HuH-7 (cell line): ENCODE data around the gene PCDHGB1.
"Not testable (repeated sequence)": the region's sequence is repeated elsewhere in the genome, so short reads cannot be mapped to it uniquely, and the experiment has no call there.

ENCODE experiments used
- DNase-seq: peaks from one replicate; pipeline ENCODE4 v3.0.0; 2011; ENCODE audit warnings: low spot score

The PCDHGB1 gene

GRCh38 chr5:141349917-141350619 is at the start of gene PCDHGB1:
PCDHGB1 (plus strand) TSS chr5:141350099; CDS start chr5:141350261, 162 bp downstream.
- peak; percentile 87 for DNase-seq

GRCh38 chr5:141303756-141304155 is 46.1 kb upstream of the PCDHGB1 start, which contains the start of gene SLC25A2:
SLC25A2 (minus strand) TSS chr5:141304049; CDS start chr5:141303865, 184 bp downstream.
- DNase-seq = no peak

- no peak for DNase-seq
Measured at GRCh38 chr5:141306630-141307029, 43.3 kb upstream of the PCDHGB1 start.

GRCh38 chr5:141313711-141314110 is 36.2 kb upstream of the PCDHGB1 start:
- DNase-seq = no peak

- not testable (repeated sequence) for DNase-seq
Measured at GRCh38 chr5:141316963-141317362, 32.9 kb upstream of the PCDHGB1 start.

- DNase-seq = no peak
Measured at GRCh38 chr5:141319202-141319601, 30.7 kb upstream of the PCDHGB1 start.

- DNase-seq = no peak
Measured at GRCh38 chr5:141319699-141320098, 30.2 kb upstream of the PCDHGB1 start.

GRCh38 chr5:141320225-141321169 is 29.4 kb upstream of the PCDHGB1 start, which contains the start of gene TAF7:
TAF7 (minus strand) TSS chr5:141320784; CDS start chr5:141320044, 740 bp downstream.
- peak; percentile 83 for DNase-seq

- no peak for DNase-seq
Measured at GRCh38 chr5:141322261-141322660, 27.6 kb upstream of the PCDHGB1 start.

GRCh38 chr5:141326088-141326854 is 23.6 kb upstream of the PCDHGB1 start:
- DNase-seq = peak; percentile 64

- DNase-seq = no peak
Measured at GRCh38 chr5:141328231-141328630, 21.7 kb upstream of the PCDHGB1 start.

GRCh38 chr5:141330299-141331080 is 19.4 kb upstream of the PCDHGB1 start, which contains the start of gene PCDHGA1:
PCDHGA1 (plus strand) TSS chr5:141330514.
- DNase-seq = peak; percentile 42

GRCh38 chr5:141332571-141332970 is 17.3 kb upstream of the PCDHGB1 start:
- DNase-seq = not testable (repeated sequence)

GRCh38 chr5:141338538-141339306 is 11.2 kb upstream of the PCDHGB1 start, which contains the start of gene PCDHGA2:
PCDHGA2 (plus strand) TSS chr5:141338760.
- DNase-seq = peak; percentile 71

- not testable (repeated sequence) for DNase-seq
Measured at GRCh38 chr5:141340781-141341354, 9.0 kb upstream of the PCDHGB1 start.

- DNase-seq = no peak
Measured at GRCh38 chr5:141342773-141343172, 7.1 kb upstream of the PCDHGB1 start.

GRCh38 chr5:141343242-141343952 is 6.5 kb upstream of the PCDHGB1 start, which contains the start of gene PCDHGA3:
PCDHGA3 (plus strand) TSS chr5:141343829; CDS start chr5:141344034, 205 bp downstream.
- DNase-seq = no peak

- no peak for DNase-seq
Measured at GRCh38 chr5:141343953-141344463, 5.9 kb upstream of the PCDHGB1 start.

GRCh38 chr5:141345327-141345726 is 4.6 kb upstream of the PCDHGB1 start:
- DNase-seq = no peak
